Neural progenitor cell (in vitro differentiated cells): ENCODE data around the gene SMPDL3B.

Experiments used
- EZH2 ChIP-seq: fragments of 200-600 bp; sonication (generic); IDR thresholded peaks from 2 replicates; pipeline ENCODE4 v1.6.1; 2017; ENCODE audit warnings: antibody characterized with exemption, mild to moderate bottlenecking, moderate library complexity
- EZH2phosphoT487 ChIP-seq: fragments of 200-600 bp; sonication (generic); IDR thresholded peaks from 2 replicates; pipeline ENCODE4 v1.6.1; 2017; ENCODE audit warnings: antibody characterized with exemption
- TF ChIP-seq, protein P1 (sequence below): fragments of 200-600 bp; sonication (generic); IDR thresholded peaks from 2 replicates; pipeline ENCODE4 v1.5.1; 2017; ENCODE audit warnings: antibody characterized with exemption, mild to moderate bottlenecking

DNA sequence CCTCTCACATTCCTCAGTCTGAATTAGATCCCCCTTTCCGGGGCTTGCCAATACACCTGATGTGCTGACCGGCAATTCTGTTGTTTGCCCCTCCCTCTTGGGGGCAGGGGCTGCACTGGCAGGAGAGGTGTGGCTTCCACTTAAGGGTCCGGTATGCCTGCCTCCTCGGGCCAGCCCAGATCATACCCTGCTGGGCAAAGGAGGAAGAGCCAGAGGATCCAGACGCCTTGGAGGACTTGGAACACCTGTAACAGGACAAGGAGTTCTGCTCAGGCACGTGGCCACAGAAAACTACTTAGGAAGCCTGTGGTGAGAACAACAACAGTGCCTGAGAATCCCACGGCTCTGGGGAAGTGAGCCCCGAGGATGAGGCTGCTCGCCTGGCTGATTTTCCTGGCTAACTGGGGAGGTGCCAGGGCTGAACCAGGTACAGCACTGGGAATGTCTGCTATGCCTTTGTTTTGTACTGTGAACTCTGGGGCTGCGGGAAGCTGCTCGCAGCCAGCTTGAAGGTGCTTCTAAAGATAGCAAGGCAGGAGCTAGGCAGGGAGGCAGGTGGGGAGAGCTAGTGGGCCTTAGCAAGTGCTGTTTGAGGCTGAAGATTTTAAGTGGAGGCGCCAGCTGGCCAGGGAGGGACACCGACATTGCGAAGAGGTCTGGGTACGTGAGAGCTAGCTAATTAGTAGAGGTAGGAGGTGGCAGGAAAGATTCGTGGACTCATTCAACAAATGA, at the start of gene SMPDL3B:
- TF ChIP-seq, protein P1, sequence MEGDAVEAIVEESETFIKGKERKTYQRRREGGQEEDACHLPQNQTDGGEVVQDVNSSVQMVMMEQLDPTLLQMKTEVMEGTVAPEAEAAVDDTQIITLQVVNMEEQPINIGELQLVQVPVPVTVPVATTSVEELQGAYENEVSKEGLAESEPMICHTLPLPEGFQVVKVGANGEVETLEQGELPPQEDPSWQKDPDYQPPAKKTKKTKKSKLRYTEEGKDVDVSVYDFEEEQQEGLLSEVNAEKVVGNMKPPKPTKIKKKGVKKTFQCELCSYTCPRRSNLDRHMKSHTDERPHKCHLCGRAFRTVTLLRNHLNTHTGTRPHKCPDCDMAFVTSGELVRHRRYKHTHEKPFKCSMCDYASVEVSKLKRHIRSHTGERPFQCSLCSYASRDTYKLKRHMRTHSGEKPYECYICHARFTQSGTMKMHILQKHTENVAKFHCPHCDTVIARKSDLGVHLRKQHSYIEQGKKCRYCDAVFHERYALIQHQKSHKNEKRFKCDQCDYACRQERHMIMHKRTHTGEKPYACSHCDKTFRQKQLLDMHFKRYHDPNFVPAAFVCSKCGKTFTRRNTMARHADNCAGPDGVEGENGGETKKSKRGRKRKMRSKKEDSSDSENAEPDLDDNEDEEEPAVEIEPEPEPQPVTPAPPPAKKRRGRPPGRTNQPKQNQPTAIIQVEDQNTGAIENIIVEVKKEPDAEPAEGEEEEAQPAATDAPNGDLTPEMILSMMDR, result peak; percentile 27
- TF ChIP-seq EZH2 (no peak), EZH2phosphoT487 (no peak)
